ENCODE data around the gene PGF.

Gene PGF

GRCh38 chr14:74977901-74978385 is 22.5 kb upstream of the PGF start:
- DNase-seq, result no peak

- DNase-seq, result no peak
Observed at GRCh38 chr14:74977164-74977900, 21.9 kb upstream of the PGF start.

GRCh38 chr14:74976264-74977113 is 21.1 kb upstream of the PGF start:
- DNase-seq, result no peak

GRCh38 chr14:74975059-74975810 is 19.8 kb upstream of the PGF start:
- no peak for DNase-seq

- no peak for DNase-seq
Observed at GRCh38 chr14:74974364-74975058, 19.1 kb upstream of the PGF start.

GRCh38 chr14:74973905-74974363 is 18.5 kb upstream of the PGF start:
- no peak for DNase-seq

GRCh38 chr14:74973003-74973653 is 17.7 kb upstream of the PGF start:
- DNase-seq, result no peak

GRCh38 chr14:74968811-74969210 is 13.4 kb upstream of the PGF start:
- no peak for DNase-seq

- no peak for DNase-seq
Observed at GRCh38 chr14:74965486-74966153, 10.2 kb upstream of the PGF start.

- no peak for DNase-seq
Observed at GRCh38 chr14:74964787-74965485, 9.5 kb upstream of the PGF start.

- DNase-seq, result no peak
Observed at GRCh38 chr14:74963705-74964271, 8.4 kb upstream of the PGF start.

GRCh38 chr14:74963178-74963704 is 7.8 kb upstream of the PGF start:
- DNase-seq, result no peak

GRCh38 chr14:74962493-74962892 is 7.1 kb upstream of the PGF start:
- no peak for DNase-seq

- no peak for DNase-seq
Observed at GRCh38 chr14:74962046-74962445, 6.6 kb upstream of the PGF start.

- no peak for DNase-seq
Observed at GRCh38 chr14:74961238-74961911, 6.0 kb upstream of the PGF start.

- no peak for DNase-seq
Observed at GRCh38 chr14:74960736-74961135, 5.3 kb upstream of the PGF start.

- no peak for DNase-seq
Observed at GRCh38 chr14:74959596-74960180, 4.3 kb upstream of the PGF start.

GRCh38 chr14:74956280-74957072 is 1.1 kb upstream of the PGF start:
- no peak for DNase-seq

- no peak for DNase-seq
Observed at GRCh38 chr14:74956027-74956279, 556 bp upstream of the PGF start.
